ENCODE measurements around the gene CCDC192. TPM values are rescaled to one million over a fixed set of nuclear protein-coding genes. Genes with fewer than 3 reads are reported as not detected.

The CCDC192 gene
- total and polyA plus RNA-seq, 10 of the 15 experiments (the other 5 are each of a cell fraction or from before 2014, with no cell fraction given): 0.20 to 0.79 (median 0.32) TPM; not detected in 4

DNA sequence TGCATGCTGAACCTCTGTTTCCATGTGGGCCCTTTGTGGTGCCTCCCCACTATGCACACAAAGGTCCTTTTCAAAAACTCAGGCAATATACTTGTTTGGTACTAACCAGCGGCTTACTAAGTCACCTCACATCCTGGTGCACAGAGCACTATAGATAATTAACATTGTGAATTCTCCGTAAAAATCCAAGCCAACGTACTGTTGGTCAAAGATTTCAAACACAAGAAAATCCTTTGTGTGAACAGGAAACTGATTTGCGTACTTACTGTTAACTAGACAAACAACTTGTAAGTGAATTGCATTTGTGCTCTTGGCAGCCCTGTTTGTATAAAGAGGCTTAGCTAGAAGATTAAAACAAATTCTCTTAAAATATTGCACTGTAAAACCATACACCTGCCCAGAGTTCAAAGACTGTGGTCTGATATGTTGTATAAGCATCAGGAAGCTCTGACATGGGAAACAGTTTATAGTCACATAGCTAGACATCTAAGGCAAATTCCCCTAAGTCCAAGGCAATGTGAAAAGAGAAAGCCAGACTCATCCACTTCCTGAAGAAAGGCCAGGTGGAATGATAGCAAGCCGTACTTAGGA is 255.3 kb downstream of the CCDC192 start:
- Histone ChIP-seq H4K20me1 (ENCODE audit: control insufficient read depth, insufficient read depth) (no peaks in the 10 kb centered on the region), H3K4me2 (ENCODE audit: control insufficient read depth, insufficient read depth) (no peak overlapping the region), H3K9me3 (replicated peaks; ENCODE audit: control insufficient read depth, insufficient read depth, low read length) (no peaks in the 10 kb centered on the region), H3K4me1 (ENCODE audit: control insufficient read depth, insufficient read depth, low read length) (no peaks in the 10 kb centered on the region), H3K27ac (ENCODE audit: control insufficient read depth, insufficient read depth) (no peak overlapping the region), H3K36me3 (ENCODE audit: control insufficient read depth in 2 of 2, insufficient read depth in 2 of 2, low read length in 1 of 2) (no peaks in the 10 kb centered on the region), H2AFZ (ENCODE audit: control insufficient read depth, low read depth, low read length) (no peak overlapping the region), H3K79me2 (ENCODE audit: control insufficient read depth, insufficient read depth, low read length) (no peaks in the 10 kb centered on the region), H3K27me3 (replicated peaks in 1 of 2; ENCODE audit: control insufficient read depth in 2 of 2, insufficient read depth in 2 of 2, low read length in 1 of 2) (no peaks in the 10 kb centered on the region), H3K9ac (ENCODE audit: control insufficient read depth, insufficient read depth, low read length) (no peak overlapping the region), H3K4me3 (no peak overlapping the region)
- POLR2A ChIA-PET: interaction anchor here (0.6 kb wide), 1 partner anchor 20 kb away, joined by 6 read pairs; no protein-coding TSS in a partner anchor
- TF ChIP-seq ZBED1 (IDR thresholded peaks at IDR 0.05; ENCODE audit: borderline replicate concordance): no peak
- no peak for TF ChIP-seq NBN (IDR thresholded peaks at IDR 0.05)
- TF ChIP-seq, protein P1, sequence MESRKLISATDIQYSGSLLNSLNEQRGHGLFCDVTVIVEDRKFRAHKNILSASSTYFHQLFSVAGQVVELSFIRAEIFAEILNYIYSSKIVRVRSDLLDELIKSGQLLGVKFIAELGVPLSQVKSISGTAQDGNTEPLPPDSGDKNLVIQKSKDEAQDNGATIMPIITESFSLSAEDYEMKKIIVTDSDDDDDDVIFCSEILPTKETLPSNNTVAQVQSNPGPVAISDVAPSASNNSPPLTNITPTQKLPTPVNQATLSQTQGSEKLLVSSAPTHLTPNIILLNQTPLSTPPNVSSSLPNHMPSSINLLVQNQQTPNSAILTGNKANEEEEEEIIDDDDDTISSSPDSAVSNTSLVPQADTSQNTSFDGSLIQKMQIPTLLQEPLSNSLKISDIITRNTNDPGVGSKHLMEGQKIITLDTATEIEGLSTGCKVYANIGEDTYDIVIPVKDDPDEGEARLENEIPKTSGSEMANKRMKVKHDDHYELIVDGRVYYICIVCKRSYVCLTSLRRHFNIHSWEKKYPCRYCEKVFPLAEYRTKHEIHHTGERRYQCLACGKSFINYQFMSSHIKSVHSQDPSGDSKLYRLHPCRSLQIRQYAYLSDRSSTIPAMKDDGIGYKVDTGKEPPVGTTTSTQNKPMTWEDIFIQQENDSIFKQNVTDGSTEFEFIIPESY (IDR thresholded peaks at IDR 0.05): no peak
- TF ChIP-seq, protein P2, sequence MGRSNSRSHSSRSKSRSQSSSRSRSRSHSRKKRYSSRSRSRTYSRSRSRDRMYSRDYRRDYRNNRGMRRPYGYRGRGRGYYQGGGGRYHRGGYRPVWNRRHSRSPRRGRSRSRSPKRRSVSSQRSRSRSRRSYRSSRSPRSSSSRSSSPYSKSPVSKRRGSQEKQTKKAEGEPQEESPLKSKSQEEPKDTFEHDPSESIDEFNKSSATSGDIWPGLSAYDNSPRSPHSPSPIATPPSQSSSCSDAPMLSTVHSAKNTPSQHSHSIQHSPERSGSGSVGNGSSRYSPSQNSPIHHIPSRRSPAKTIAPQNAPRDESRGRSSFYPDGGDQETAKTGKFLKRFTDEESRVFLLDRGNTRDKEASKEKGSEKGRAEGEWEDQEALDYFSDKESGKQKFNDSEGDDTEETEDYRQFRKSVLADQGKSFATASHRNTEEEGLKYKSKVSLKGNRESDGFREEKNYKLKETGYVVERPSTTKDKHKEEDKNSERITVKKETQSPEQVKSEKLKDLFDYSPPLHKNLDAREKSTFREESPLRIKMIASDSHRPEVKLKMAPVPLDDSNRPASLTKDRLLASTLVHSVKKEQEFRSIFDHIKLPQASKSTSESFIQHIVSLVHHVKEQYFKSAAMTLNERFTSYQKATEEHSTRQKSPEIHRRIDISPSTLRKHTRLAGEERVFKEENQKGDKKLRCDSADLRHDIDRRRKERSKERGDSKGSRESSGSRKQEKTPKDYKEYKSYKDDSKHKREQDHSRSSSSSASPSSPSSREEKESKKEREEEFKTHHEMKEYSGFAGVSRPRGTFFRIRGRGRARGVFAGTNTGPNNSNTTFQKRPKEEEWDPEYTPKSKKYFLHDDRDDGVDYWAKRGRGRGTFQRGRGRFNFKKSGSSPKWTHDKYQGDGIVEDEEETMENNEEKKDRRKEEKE (IDR thresholded peaks at IDR 0.05): no peak
- no peak for TF ChIP-seq STAT3 (IDR thresholded peaks at IDR 0.05; ENCODE audit: low read depth, low read length)
- no peak for TF ChIP-seq JUND (IDR thresholded peaks at IDR 0.05; ENCODE audit: low read depth, low read length)
- DNase-seq (ENCODE audit: low read depth, low spot score) (no peak), FAIRE-seq (no peak), ATAC-seq (no peak)
- BruUV-seq (replicated peaks): no TSS peak
- SMC1A ChIA-PET (ENCODE audit: uncharacterized antibody, unreplicated experiment): interaction anchor here (0.6 to 1.6 kb wide), 5 partner anchors 11 to 124 kb away, joined by 3 to 5 read pairs (median 3); no protein-coding TSS in a partner anchor
- 85% methylated on average over 5 of the region's 5 CpGs for WGBS (ENCODE audit: insufficient coverage, insufficient replicate concordance, low lambda C conversion rate, missing lambda C conversion rate)
- in situ Hi-C loops (cut with MboI) (no loop called here), intact Hi-C loops (cut with micrococcal nuclease; ENCODE audit: unreplicated experiment) (no loop called here)
- CTCF ChIA-PET: interaction anchor here (1.0 to 2.3 kb wide), 2 partner anchors 48 to 76 kb away, joined by 3 to 8 read pairs; no protein-coding TSS in a partner anchor
- RAD21 ChIA-PET (ENCODE audit: unreplicated experiment): no interaction called here

All from GM12878 (cell line).